ENCODE results near the gene MAP4K3.

Gene MAP4K3

GRCh38 chr2:39448169-39448502, 11.1 kb upstream of the MAP4K3 start:
- in situ Hi-C loops (cut with MboI; ENCODE audit: low sequenced_read_pairs, unreplicated experiment), result no loop called here
- DNase-seq (ENCODE audit: low spot score), result no peak
- no peak for TF ChIP-seq CTCF (IDR thresholded peaks at IDR 0.05; ENCODE audit: borderline replicate concordance, control extremely low read depth, extremely low read depth, insufficient read depth, missing control alignments)

- in situ Hi-C loops (cut with MboI; ENCODE audit: low sequenced_read_pairs, unreplicated experiment), result no loop called here
- no peak for DNase-seq (ENCODE audit: low spot score)
- TF ChIP-seq CTCF (IDR thresholded peaks at IDR 0.05; ENCODE audit: borderline replicate concordance, control extremely low read depth, extremely low read depth, insufficient read depth, missing control alignments), result no peak
Measured at GRCh38 chr2:39447266-39448168, 10.4 kb upstream of the MAP4K3 start.

GRCh38 chr2:39445934-39446333, 8.8 kb upstream of the MAP4K3 start:
- TF ChIP-seq CTCF (IDR thresholded peaks at IDR 0.05; ENCODE audit: borderline replicate concordance, control extremely low read depth, extremely low read depth, insufficient read depth, missing control alignments), result no peak
- no peak for DNase-seq (ENCODE audit: low spot score)
- in situ Hi-C loops (cut with MboI; ENCODE audit: low sequenced_read_pairs, unreplicated experiment), result no loop called here

GRCh38 chr2:39443009-39443408, 5.9 kb upstream of the MAP4K3 start:
- DNase-seq (ENCODE audit: low spot score), result no peak
- no peak for TF ChIP-seq CTCF (IDR thresholded peaks at IDR 0.05; ENCODE audit: borderline replicate concordance, control extremely low read depth, extremely low read depth, insufficient read depth, missing control alignments)
- in situ Hi-C loops (cut with MboI; ENCODE audit: low sequenced_read_pairs, unreplicated experiment), result no loop called here

GRCh38 chr2:39437522-39438296, 624 bp upstream of the MAP4K3 start:
- peak; percentile 65 for DNase-seq (ENCODE audit: low spot score)
- TF ChIP-seq CTCF (IDR thresholded peaks at IDR 0.05; ENCODE audit: borderline replicate concordance, control extremely low read depth, extremely low read depth, insufficient read depth, missing control alignments), result no peak
- in situ Hi-C loops (cut with MboI; ENCODE audit: low sequenced_read_pairs, unreplicated experiment), result no loop called here

- TF ChIP-seq CTCF (IDR thresholded peaks at IDR 0.05; ENCODE audit: borderline replicate concordance, control extremely low read depth, extremely low read depth, insufficient read depth, missing control alignments), result no peak
- in situ Hi-C loops (cut with MboI; ENCODE audit: low sequenced_read_pairs, unreplicated experiment), result no loop called here
- no peak for DNase-seq (ENCODE audit: low spot score)
Measured at GRCh38 chr2:39435741-39436591, 1.1 kb downstream of the MAP4K3 start.
